Keratinocyte (primary cell): ENCODE measurements around the gene ATP8A2. TPM values are rescaled to one million over a fixed set of nuclear protein-coding genes. Genes with fewer than 3 reads are reported as not detected.

Source experiments
- DNase-seq: peaks from one replicate; pipeline ENCODE4 v3.0.0-alpha.2; 2011; ENCODE audit warnings: low read depth, missing footprints, low spot score
- FAIRE-seq: peaks from 2 replicates; lab custom pipeline; 2011; peaks lifted over from hg19 to GRCh38; lab: Jason Lieb, UNC
- H2AFZ ChIP-seq: 2 replicates; pipeline ENCODE4 v1.6.0; 2012; ENCODE audit warnings: low read length, control low read depth, inconsistent platforms; ENCODE audit not compliant: control insufficient read depth
- H3K27ac ChIP-seq: 2 replicates; pipeline ENCODE4 v1.5.1; 2011; ENCODE audit warnings: low read length; ENCODE audit not compliant: control insufficient read depth, insufficient read depth
- H3K27me3 ChIP-seq: 3 replicates; pipeline ENCODE4 v1.6.0; 2011; ENCODE audit warnings: low read length; ENCODE audit not compliant: control insufficient read depth, insufficient read depth; ENCODE audit errors: extremely low read depth
- H3K36me3 ChIP-seq, 2 experiments: 2 replicates in 1 of 2; 3 replicates in 1 of 2; pipeline ENCODE4 v1.5.1; 2011; ENCODE audit warnings: low read length in 2 of 2, mild to moderate bottlenecking in 1 of 2; ENCODE audit not compliant: control insufficient read depth in 2 of 2, insufficient read depth in 2 of 2; ENCODE audit errors: extremely low read depth in 1 of 2
- H3K4me1 ChIP-seq: 3 replicates; pipeline ENCODE4 v1.5.1; 2011; ENCODE audit warnings: low read length; ENCODE audit not compliant: control insufficient read depth, insufficient read depth; ENCODE audit errors: extremely low read depth
- H3K4me2 ChIP-seq: 3 replicates; pipeline ENCODE4 v1.6.0; 2011; ENCODE audit warnings: low read depth, low read length; ENCODE audit not compliant: control insufficient read depth, insufficient read depth; ENCODE audit errors: extremely low read depth
- H3K4me3 ChIP-seq, 3 experiments: fragments of 200-600 bp in 1 of 3; sonication (generic) in 1 of 3; 2 replicates in 2 of 3; 3 replicates in 1 of 3; pipeline ENCODE4 v1.5.1; 2011 to 2016; ENCODE audit warnings: low read length in 3 of 3, mild to moderate bottlenecking in 3 of 3, control low read depth in 2 of 3, inconsistent platforms in 1 of 3, low read depth in 1 of 3, mixed read lengths in 1 of 3, mixed run types in 1 of 3, moderate library complexity in 1 of 3; ENCODE audit not compliant: control insufficient read depth in 2 of 3, insufficient read depth in 2 of 3; ENCODE audit errors: extremely low read depth in 1 of 3
- H3K79me2 ChIP-seq: 2 replicates; pipeline ENCODE4 v1.6.0; 2012; ENCODE audit warnings: low read length; ENCODE audit not compliant: control insufficient read depth, insufficient read depth
- H3K9ac ChIP-seq: 3 replicates; pipeline ENCODE4 v1.6.0; 2011; ENCODE audit warnings: low read length; ENCODE audit not compliant: control insufficient read depth, insufficient read depth; ENCODE audit errors: extremely low read depth
- H3K9me1 ChIP-seq: 3 replicates; pipeline ENCODE4 v1.6.0; 2011; ENCODE audit warnings: low read length; ENCODE audit not compliant: control insufficient read depth, insufficient read depth; ENCODE audit errors: extremely low read depth
- H3K9me3 ChIP-seq: 2 replicates; pipeline ENCODE4 v1.5.1; 2012; ENCODE audit warnings: low read depth, low read length; ENCODE audit not compliant: control insufficient read depth
- H4K20me1 ChIP-seq: 3 replicates; pipeline ENCODE4 v1.6.0; 2011; ENCODE audit warnings: low read length; ENCODE audit not compliant: control insufficient read depth, insufficient read depth; ENCODE audit errors: extremely low read depth
- CTCF ChIP-seq, 3 experiments: IDR thresholded peaks in 1 of 3; conservative IDR thresholded peaks in 1 of 3; optimal IDR thresholded peaks in 1 of 3; 2 replicates in 2 of 3; 3 replicates in 1 of 3; pipeline versions ENCODE3 to v1.5.1; 2011; ENCODE audit warnings: low read length in 3 of 3, mild to moderate bottlenecking in 3 of 3, moderate library complexity in 2 of 3, control low read depth in 1 of 3, inconsistent platforms in 1 of 3; ENCODE audit not compliant: insufficient read depth in 2 of 3; ENCODE audit errors: extremely low read depth in 1 of 3
- EZH2 ChIP-seq: IDR thresholded peaks from one replicate; pipeline ENCODE4 v1.6.1; 2012; ENCODE audit warnings: inconsistent platforms, mild to moderate bottlenecking, low read length, moderate library complexity
- dilution Hi-C: fragments of 300-500 bp; cut with MboI; formaldehyde crosslinking; loops from one replicate; pipeline ENCODE4 v1.7.0; 2020; ENCODE audit warnings: low sequenced_read_pairs; ENCODE audit not compliant: extremely low pct_ligation_motif_present
- polyA plus RNA-seq, 5 experiments: library from polyadenylated mRNA; depleted of rRNA in 3 of 5; stranded (reverse) in 3 of 5; stranded (forward) in 1 of 5; unstranded in 1 of 5; fragments of >200 nt; gene quantifications; 1 replicate in 1 of 5; 2 replicates in 3 of 5; 3 replicates in 1 of 5; pipeline versions ENCODE4 v1.2.1 to v1.2.3, GENCODE V29; 2011 to 2012; ENCODE audit warnings: missing spikeins in 2 of 5, low read depth in 1 of 5, low replicate concordance in 1 of 5

Gene ATP8A2
- polyA plus RNA-seq, 1 donor (not counting 4 experiments of a cell fraction or from before 2014, with no cell fraction given), result 0.16 TPM

- Histone ChIP-seq H3K4me2 (no peak overlapping the region), H2AFZ (no peak overlapping the region), H3K4me3 (no peak overlapping the region), H3K36me3 (no peaks in the 10 kb centered on the region), H3K9me3 (no peaks in the 10 kb centered on the region), H3K4me1 (peaks cover 26% of the 10 kb centered on the region), H3K27ac (no peak overlapping the region), H3K9me1 (no peaks in the 10 kb centered on the region), H3K27me3 (no peaks in the 10 kb centered on the region), H3K79me2 (no peaks in the 10 kb centered on the region), H3K9ac (no peak overlapping the region), H4K20me1 (no peaks in the 10 kb centered on the region)
- no peak for FAIRE-seq
- TF ChIP-seq EZH2, result no peak
- no peak for TF ChIP-seq CTCF (optimal IDR thresholded peaks at IDR 0.05 in 1 of 3, IDR thresholded peaks at IDR 0.05 in 1 of 3, conservative IDR thresholded peaks at IDR 0.05 in 1 of 3; ENCODE audit: extremely low read depth in 1 of 3, insufficient read depth in 2 of 3, low read length in 3 of 3)
- no peak for DNase-seq
- dilution Hi-C loops, result no loop called here
These were observed 647.5 kb downstream of the ATP8A2 start for GRCh38 chr13:26019251-26019650.

- DNase-seq (no peak), FAIRE-seq (peak; percentile 60)
- Histone ChIP-seq H3K4me2 (no peak overlapping the region), H3K4me1 (peaks cover 26% of the 10 kb centered on the region), H3K9ac (no peak overlapping the region), H3K27ac (no peak overlapping the region), H3K4me3 (no peak overlapping the region), H3K79me2 (no peaks in the 10 kb centered on the region), H3K27me3 (no peaks in the 10 kb centered on the region), H4K20me1 (no peaks in the 10 kb centered on the region), H3K9me1 (no peaks in the 10 kb centered on the region), H3K9me3 (no peaks in the 10 kb centered on the region), H2AFZ (no peak overlapping the region), H3K36me3 (no peaks in the 10 kb centered on the region)
- TF ChIP-seq CTCF (optimal IDR thresholded peaks at IDR 0.05 in 1 of 3, IDR thresholded peaks at IDR 0.05 in 1 of 3, conservative IDR thresholded peaks at IDR 0.05 in 1 of 3; ENCODE audit: extremely low read depth in 1 of 3, insufficient read depth in 2 of 3, low read length in 3 of 3), result no peak
- TF ChIP-seq EZH2, result no peak
- dilution Hi-C loops, result no loop called here
These were observed 648.4 kb downstream of the ATP8A2 start for GRCh38 chr13:26019881-26020870.
